Activated T-cell treated with anti-CD3 and anti-CD28 coated beads, Interleukin-2, amount 50 U/mL, for 4 hours (primary cell): Measurements from ENCODE around the gene ELL2. TPM values are rescaled to one million over a fixed set of nuclear protein-coding genes. Genes with fewer than 3 reads are reported as not detected.
A peak's percentile ranks its signal among the peaks of the same experiment; 100 is the strongest.
"Not testable (repeated sequence)": the region's sequence is repeated elsewhere in the genome, so short reads cannot be mapped to it uniquely, and the experiment has no call there.

Experiments used
- ATAC-seq, 2 donors: fragments of 200-7000 bp; cut with Tn5 transposase; one replicate each; pipeline ENCODE4 v1.10.0; 2021
- DNase-seq: peaks from one replicate; pipeline ENCODE4 v3.0.0-alpha.2; 2020
- H3K27me3 Mint-ChIP-seq: one replicate; pipeline ENCODE4 v1.8.0; 2021; ENCODE audit warnings: low read depth, mixed read lengths
- H3K36me3 Mint-ChIP-seq: one replicate; pipeline ENCODE4 v1.8.0; 2022; ENCODE audit warnings: mixed read lengths; ENCODE audit not compliant: insufficient read depth
- H3K4me1 Mint-ChIP-seq: one replicate; pipeline ENCODE4 v1.8.0; 2021; ENCODE audit warnings: low read depth, mixed read lengths
- H3K4me3 Mint-ChIP-seq: one replicate; pipeline ENCODE4 v1.8.0; 2021; ENCODE audit warnings: mild to moderate bottlenecking, moderate library complexity, mixed read lengths
- H3K9me3 Mint-ChIP-seq: one replicate; pipeline ENCODE4 v1.8.0; 2021; ENCODE audit warnings: mixed read lengths
- total RNA-seq, 3 donors: library from RNA; stranded (reverse); gene quantifications; one replicate each; pipeline ENCODE4 v1.2.1, GENCODE V29; 2021

The ELL2 gene
- total RNA-seq, 3 donors from 2014 or later: 69.7 to 103 (median 87.0) TPM

DNA sequence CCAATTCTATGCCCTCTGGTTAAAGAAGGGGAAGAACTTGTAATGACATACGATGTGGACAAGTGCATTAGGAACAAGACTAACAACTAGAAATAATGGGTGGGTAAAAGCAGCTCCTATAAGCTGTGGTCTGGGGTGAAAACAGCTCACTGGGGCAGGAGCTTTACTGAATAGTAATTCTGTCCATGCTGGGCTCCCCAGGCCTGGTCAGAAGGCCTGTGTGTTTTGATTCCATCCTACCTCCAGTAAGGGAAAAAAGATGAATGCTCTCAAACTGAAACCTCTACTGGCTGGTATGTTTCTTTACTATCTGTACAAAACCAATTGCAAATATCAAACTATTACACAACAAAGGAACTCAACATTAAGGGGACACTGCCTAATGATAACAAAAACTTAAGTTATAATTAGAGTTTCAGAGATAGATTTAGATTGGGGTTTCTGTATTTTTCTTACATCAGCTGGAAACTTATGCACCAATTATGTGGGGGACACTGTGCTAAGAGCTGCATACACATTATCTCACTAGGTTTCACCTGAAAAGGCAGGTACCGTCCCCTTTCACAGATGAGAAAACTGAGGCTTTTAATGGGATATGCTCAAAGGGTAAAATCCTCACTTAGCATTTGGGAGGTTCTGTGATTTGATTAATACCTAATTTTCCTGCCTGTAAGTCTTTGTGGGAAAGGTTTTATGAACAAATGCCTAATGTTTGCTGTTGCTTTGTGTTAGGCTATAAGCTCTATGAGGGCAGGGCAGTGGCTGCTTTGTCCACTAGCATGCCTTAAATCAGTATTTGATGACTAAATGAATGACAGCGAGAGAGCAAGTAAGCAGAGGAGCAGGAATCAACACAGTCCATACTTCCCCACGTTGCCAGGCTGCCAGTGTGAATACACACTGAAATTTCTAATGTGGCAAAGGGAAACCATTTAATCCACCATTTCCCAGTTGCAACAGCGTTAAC is 53.6 kb downstream of the ELL2 start:
- Mint-ChIP-seq H3K4me1 (no peaks in the 10 kb centered on the region), H3K4me3 (no peak overlapping the region), H3K9me3 (no peaks in the 10 kb centered on the region), H3K36me3 (peaks cover 50% of the 10 kb centered on the region), H3K27me3 (no peaks in the 10 kb centered on the region)
- ATAC-seq (no peak), DNase-seq (no peak)

DNA sequence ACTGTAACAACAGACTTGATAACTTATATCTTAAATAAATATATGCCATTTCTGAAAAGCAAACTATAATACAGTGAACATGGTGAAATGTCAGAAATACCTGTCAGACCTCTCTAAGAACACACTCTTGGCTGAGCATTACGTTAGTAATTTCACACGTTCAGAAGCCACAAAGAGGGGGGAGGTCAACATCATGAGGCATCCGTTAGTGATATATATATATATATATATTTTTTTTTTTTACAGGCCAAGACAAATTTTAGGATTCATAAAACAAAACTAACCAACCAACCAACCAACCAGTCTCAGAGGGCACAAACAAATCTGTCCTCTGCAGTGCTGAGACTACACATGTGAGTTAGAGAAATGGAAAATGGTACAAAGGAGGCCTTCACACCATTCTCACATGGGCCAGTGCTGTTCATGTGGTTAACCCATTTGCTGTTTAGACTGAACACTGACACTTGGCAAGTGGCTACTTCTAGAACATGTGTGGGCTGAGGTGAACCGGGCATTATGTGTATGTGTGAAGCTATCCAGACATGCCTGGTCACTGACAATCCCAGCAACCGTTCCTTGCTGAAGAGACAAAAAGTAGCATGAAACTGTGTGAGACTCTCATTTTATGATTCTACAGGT is 54.5 kb downstream of the ELL2 start:
- Mint-ChIP-seq H3K36me3 (peaks cover 45% of the 10 kb centered on the region), H3K4me1 (peaks cover 2% of the 10 kb centered on the region), H3K4me3 (no peak overlapping the region), H3K9me3 (no peaks in the 10 kb centered on the region), H3K27me3 (no peaks in the 10 kb centered on the region)
- DNase-seq (no peak), ATAC-seq (no peak)

DNA sequence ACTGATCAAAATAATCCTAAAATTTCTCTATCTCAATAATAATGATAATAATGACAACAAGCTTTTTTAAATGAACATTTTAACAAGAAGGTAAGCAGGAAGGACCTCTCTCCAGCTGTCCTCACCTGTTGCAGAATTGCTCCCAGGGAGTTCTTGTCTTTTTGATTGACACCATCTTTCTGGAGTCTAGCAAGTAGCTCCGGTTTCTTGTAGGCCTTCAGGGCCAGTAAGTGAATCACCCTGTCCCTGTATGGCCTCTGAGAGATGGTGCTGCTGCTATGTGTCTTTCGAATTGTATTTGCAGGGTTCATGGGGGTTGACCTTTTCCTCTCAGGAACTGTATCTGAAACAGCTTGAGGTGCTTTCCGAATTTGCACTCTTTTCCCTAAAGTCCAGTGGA is 55.3 kb downstream of the ELL2 start:
- not testable (repeated sequence) for H3K27me3 Mint-ChIP-seq, ATAC-seq, DNase-seq, H3K9me3 Mint-ChIP-seq, H3K4me3 Mint-ChIP-seq, H3K4me1 Mint-ChIP-seq
- peaks cover 42% of the 10 kb centered on the region for H3K36me3 Mint-ChIP-seq

DNA sequence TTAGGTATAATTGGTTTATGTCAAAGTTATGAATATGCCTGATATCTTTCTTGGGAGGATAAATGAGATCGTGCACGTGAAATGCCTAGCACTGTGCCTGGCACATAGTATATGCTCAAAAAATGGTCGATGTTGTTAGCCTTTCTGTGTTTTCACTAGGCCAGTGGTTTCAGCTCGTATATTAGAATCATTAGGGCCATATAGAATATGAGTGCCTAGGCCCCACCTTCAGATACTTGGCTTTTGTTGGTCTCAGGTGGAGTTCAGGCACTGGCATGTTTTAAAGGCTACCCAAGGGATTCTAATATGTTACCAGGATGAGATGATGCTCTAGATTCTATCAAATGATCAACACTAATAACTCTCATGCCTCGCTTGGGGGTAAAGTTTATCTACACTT is 56.8 kb downstream of the ELL2 start:
- H3K36me3 Mint-ChIP-seq: peaks cover 32% of the 10 kb centered on the region
- peaks cover 7% of the 10 kb centered on the region for H3K4me1 Mint-ChIP-seq
- no peaks in the 10 kb centered on the region for H3K9me3 Mint-ChIP-seq
- DNase-seq (no peak), ATAC-seq (no peak)
- H3K4me3 Mint-ChIP-seq: no peak overlapping the region
- H3K27me3 Mint-ChIP-seq: no peaks in the 10 kb centered on the region

DNA sequence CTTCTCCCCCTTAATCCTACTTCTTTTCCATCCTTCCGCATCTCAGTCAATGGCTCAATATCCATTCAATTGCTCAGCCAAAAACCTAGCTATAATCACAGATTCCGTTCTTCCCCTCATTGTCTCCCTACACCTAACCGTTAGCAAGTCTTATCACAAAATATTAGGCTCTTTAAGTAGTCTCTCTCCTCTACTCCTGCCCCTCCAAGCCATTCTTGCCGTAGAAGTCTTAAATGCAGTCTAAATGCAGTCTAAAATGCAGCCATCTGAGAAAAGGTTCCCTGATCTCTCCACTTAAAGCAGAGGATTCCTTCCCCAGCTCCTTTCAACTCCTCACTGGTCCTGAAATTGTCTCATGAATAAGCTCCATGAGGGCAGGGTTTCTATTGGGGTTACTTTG is 57.8 kb downstream of the ELL2 start:
- DNase-seq (no peak), ATAC-seq (no peak)
- Mint-ChIP-seq H3K9me3 (no peaks in the 10 kb centered on the region), H3K4me1 (peaks cover 7% of the 10 kb centered on the region), H3K36me3 (peaks cover 29% of the 10 kb centered on the region), H3K27me3 (no peaks in the 10 kb centered on the region), H3K4me3 (no peak overlapping the region)

DNA sequence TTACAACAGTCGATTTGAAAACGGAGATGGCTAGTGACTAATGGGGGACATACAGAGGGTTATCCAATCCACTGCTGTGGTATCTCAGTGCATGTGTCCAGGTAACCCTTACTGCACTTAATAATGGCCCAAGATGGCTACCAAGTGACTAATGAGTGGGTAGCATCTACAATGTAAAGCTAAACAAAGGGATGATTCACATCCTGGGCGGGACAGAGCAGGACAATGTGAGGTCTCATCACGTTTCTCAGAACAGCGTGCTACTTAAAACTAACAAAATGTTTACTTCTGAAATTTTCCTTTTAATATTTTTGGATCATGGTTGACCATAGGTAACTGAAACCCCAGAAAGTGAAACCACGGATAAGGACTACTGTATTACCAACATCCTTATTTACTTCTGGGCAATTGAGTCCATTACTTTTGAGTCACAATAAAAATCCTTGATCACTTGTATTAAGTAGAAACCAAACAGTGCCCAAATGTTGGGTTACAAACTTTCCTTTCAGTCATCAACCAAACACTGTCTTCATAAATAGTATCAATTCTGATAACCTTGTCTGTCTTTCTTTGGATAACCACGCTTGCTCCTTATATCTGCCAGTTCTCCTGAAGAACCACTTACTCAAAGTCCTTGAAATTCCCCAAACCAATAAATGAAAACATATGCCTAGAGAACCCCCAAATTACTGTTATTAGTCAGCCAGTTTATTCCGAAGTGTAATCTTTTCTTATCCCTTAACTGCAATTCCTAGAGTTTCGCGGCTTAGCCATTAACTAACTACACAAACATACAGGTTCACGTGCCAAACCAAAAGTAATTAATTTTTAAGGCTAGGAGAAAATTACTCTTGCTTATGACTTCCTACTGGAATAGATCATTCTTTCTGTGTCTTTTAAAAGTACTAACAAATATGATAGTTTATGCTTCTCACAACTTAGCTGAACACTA is 59.7 kb downstream of the ELL2 start:
- Mint-ChIP-seq H3K9me3 (no peaks in the 10 kb centered on the region), H3K4me3 (no peak overlapping the region), H3K4me1 (peaks cover 7% of the 10 kb centered on the region), H3K36me3 (peaks cover 37% of the 10 kb centered on the region), H3K27me3 (no peaks in the 10 kb centered on the region)
- ATAC-seq (peak in 1 of 2 donors; percentile 46), DNase-seq (no peak)

DNA sequence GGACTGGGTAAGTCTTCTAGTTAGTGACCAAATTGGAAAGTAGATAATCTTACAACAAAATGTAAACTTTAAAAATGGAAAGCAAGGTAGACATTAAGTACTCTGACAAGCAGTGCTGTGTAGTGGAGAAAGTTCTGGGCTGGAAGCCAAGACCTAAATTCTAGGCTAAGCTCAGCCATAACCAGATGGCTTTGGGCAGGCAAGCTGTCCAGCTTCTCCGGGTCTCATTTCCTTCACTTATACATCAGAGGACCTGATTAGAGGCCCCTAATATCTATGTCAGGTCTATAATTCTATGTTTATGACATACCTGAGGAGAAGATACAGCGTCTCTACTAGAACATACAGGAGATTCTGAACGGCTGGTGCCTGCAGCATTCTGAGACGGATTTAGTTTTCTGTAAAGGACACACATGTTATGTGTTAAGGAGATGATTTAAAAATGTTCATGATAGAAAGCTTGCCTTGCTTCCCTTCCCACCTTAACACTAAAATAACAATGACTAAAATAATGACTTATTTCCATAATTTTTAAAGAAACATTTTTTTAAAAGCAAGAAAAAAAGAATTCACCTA is 61.2 kb downstream of the ELL2 start:
- Mint-ChIP-seq H3K9me3 (no peaks in the 10 kb centered on the region), H3K36me3 (peaks cover 40% of the 10 kb centered on the region), H3K4me3 (no peak overlapping the region), H3K27me3 (no peaks in the 10 kb centered on the region), H3K4me1 (peaks cover 7% of the 10 kb centered on the region)
- ATAC-seq (no peak), DNase-seq (no peak)

DNA sequence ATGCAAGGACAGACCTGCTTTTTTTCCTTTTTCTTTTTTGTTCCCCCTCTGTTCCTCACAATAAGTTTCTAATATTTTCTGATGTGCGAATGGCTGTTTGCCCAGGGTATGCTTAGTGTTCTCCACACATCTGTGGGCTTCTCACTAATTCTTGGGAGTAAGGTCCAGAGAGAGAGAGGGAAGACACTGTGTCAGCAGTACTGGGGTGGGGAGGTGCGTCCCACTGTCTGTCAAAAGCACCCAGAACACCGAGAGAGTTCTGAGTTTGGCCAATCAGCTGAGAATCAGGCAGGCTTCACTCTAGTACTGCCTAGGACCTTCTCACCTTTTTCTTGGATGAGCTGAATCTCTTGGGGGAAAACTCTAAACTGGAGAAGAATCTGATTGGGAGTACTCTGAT is 61.8 kb downstream of the ELL2 start:
- Mint-ChIP-seq H3K4me1 (peaks cover 7% of the 10 kb centered on the region), H3K36me3 (peaks cover 42% of the 10 kb centered on the region), H3K4me3 (no peak overlapping the region), H3K9me3 (no peaks in the 10 kb centered on the region), H3K27me3 (no peaks in the 10 kb centered on the region)
- ATAC-seq: no peak
- DNase-seq: no peak

DNA sequence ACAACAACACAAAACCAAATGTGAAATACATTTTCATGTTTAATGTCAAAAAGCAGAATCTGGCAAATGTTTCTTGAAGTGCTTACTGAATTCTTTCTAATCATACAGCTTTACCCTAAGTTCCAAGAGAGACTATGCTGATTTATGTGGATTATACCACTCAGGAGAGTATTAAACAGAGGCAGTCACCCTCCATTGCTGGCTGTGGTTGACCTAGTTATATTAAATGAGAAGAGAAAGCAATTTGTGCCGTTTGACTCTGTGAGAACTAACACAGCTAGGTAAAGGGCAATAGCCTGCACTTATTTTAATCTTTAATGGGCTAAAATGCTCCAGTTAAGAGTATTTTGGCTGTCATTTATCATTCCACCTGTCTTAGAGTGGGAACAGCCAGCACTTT is 62.6 kb downstream of the ELL2 start:
- Mint-ChIP-seq H3K27me3 (no peaks in the 10 kb centered on the region), H3K36me3 (peaks cover 45% of the 10 kb centered on the region), H3K4me1 (peaks cover 7% of the 10 kb centered on the region), H3K4me3 (no peak overlapping the region), H3K9me3 (no peaks in the 10 kb centered on the region)
- DNase-seq: no peak
- no peak for ATAC-seq

DNA sequence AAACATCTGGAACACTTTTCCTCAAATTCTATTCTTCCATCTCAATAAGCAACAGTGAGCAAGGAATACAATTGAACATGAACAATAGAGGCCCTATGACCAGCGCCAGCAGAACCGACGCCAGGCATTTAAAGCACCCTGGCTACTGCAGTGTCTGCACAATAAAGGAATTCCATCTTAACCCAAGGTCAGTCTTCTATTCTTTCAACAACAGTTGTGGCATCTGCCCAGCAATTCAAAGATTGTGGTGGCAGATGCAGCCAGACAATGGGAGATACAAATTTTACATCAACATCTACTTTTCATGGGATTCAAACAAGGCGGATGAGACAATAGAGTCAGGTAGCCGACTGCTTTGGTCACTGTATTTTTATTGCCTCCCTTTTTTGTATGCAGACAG is 65.9 kb downstream of the ELL2 start:
- Mint-ChIP-seq H3K4me1 (no peaks in the 10 kb centered on the region), H3K27me3 (no peaks in the 10 kb centered on the region), H3K4me3 (no peak overlapping the region), H3K9me3 (no peaks in the 10 kb centered on the region), H3K36me3 (peaks cover 42% of the 10 kb centered on the region)
- ATAC-seq: no peak
- no peak for DNase-seq

DNA sequence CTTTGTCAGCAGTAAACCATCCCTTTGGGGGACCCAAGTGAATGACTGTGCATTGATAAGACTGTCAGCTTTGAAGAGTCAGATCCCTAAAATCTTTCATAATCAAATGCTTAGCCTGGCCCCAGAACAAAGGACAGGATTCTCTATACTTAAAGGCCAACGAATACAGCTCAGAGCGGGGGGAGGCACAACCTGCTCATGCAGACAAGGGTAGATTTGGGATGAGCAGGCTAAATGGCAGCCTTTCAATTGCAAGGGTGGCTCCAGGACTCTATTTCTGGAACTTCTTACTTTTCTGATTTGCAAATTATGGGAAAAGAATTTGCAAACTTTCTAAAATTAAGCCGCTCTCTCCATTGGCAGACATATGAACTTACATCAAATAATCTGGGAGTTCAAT is 66.4 kb downstream of the ELL2 start:
- Mint-ChIP-seq H3K4me1 (no peaks in the 10 kb centered on the region), H3K4me3 (no peak overlapping the region), H3K9me3 (no peaks in the 10 kb centered on the region), H3K27me3 (no peaks in the 10 kb centered on the region), H3K36me3 (peaks cover 46% of the 10 kb centered on the region)
- DNase-seq (no peak), ATAC-seq (no peak)

DNA sequence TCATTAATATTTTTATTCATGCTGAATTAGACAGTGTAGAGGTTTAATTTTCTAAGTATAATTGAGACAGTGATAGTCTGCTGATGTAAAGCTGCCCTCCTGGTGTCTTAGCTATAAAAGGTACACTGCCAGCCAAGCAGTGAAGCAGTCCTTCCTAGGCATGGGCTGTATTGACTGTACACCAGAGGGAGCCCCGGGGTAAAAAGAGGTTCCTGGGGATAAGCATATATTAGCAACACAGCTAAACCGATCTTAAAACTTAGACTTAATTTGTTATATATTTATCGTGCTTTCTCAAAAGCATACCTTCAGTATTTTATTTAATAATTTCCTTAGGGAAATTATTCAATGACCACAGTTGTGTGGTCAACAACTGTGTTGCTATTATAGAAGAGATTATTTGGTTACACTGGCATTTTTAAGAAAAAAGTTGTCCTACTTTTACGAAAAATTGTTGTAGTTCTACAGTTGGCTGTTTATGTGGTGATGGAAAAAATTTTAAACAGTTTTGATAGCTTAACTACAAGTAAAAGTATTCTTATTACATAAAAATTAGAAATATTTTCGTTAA is 68.8 kb downstream of the ELL2 start:
- Mint-ChIP-seq H3K36me3 (peaks cover 46% of the 10 kb centered on the region), H3K4me3 (no peak overlapping the region), H3K27me3 (no peaks in the 10 kb centered on the region), H3K9me3 (no peaks in the 10 kb centered on the region), H3K4me1 (no peaks in the 10 kb centered on the region)
- no peak for ATAC-seq
- DNase-seq: peak; percentile 15

DNA sequence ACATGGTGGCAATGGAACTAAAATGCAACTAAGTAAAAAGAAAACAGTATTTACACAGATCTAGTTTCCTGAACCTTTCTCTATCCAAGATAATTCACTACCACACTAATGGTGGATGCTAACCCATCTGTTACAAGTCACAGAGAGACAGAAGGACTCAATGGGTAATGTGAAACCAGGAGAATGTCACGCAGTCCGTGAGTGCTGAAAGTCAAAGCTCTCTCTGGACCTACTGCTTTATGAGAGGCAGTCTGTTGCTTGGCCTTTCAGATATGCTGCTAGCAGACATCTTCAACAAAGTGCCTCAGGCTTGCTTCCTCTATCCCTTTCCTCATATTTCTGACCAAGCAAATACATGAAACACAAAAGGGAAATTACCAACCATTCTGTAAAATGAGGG is 70.2 kb downstream of the ELL2 start:
- DNase-seq (no peak), ATAC-seq (no peak)
- Mint-ChIP-seq H3K27me3 (no peaks in the 10 kb centered on the region), H3K4me3 (no peak overlapping the region), H3K36me3 (peaks cover 41% of the 10 kb centered on the region), H3K4me1 (no peaks in the 10 kb centered on the region), H3K9me3 (no peaks in the 10 kb centered on the region)

DNA sequence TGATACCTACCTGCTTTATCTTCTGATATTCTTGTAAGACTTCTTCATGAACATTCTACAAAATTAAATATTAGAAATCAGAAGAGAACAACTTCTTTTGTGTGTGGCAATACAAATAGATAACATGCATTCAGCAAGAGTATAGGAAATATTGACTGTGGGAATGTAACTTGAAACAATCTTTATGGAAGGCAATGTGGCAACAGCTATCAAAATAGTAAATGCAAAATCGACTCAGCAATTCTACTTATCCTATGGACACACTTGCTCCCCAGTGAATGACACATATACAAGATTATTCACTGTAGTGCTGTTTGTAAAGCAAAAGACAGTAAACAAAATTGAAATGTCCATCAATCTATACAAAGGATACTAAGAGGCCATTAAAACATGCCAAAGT is 72.6 kb downstream of the ELL2 start:
- ATAC-seq: no peak
- peaks cover 3% of the 10 kb centered on the region for H3K4me1 Mint-ChIP-seq
- DNase-seq: no peak
- peaks cover 26% of the 10 kb centered on the region for H3K36me3 Mint-ChIP-seq
- H3K27me3 Mint-ChIP-seq: no peaks in the 10 kb centered on the region
- H3K4me3 Mint-ChIP-seq: no peak overlapping the region
- no peaks in the 10 kb centered on the region for H3K9me3 Mint-ChIP-seq
